GM10248 (cell line): ENCODE data around the gene SENP5.
"Not testable (repeated sequence)": the region's sequence is repeated elsewhere in the genome, so short reads cannot be mapped to it uniquely, and the experiment has no call there.

ENCODE experiments used
- CTCF ChIA-PET: fragments of 300-600 bp; sonication (Branson Sonifier 250); formaldehyde crosslinking; extraction: SDS; loops from one replicate; lab custom pipeline; 2021; ENCODE audit warnings: antibody characterized with exemption; lab: Yijun Ruan, JAX
- POLR2A ChIA-PET: fragments of 350-650 bp; sonication (Branson Sonifier 250); formaldehyde crosslinking; extraction: SDS; loops from one replicate; lab custom pipeline; 2020; ENCODE audit warnings: antibody characterized with exemption; lab: Yijun Ruan, JAX
- DNase-seq: peaks from one replicate; pipeline ENCODE4 v3.0.0; 2012; ENCODE audit errors: extremely low spot score
- CTCF ChIP-seq: IDR thresholded peaks from 2 replicates; pipeline ENCODE4 v1.5.1; 2012; ENCODE audit warnings: mild to moderate bottlenecking, low read depth; ENCODE audit errors: extremely low read depth, missing control alignments, control extremely low read depth

Gene SENP5

DNA sequence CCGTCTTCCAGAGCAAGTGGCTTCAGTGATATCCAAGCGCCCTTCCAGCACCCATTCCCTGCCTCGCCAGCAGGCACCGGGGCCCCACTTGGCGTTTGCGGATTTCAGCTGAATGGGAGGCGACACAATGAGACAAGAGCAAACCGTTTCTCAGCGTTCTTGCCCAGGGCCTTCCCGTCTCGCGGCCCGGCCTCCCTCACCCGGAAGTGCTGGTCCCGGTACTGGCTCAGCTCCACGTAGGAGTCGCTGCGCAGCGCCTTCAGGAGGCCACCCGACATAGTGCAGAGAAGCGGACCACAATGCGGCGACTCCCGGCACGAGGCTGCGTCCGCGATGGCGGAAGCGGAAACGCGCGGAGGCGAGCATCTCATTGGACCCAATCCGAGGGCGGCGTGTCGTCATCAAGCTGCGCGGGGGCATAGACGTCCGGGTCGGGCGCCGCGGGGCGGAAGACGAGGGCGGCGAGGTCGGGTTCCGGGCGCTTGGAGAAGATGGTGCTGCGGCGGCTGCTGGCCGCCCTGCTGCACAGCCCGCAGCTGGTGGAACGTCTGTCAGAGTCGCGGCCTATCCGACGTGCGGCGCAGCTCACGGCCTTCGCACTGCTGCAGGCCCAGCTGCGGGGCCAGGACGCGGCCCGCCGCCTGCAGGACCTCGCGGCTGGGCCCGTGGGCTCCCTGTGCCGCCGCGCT lies 74.7 kb downstream of the SENP5 start, which contains the start of gene NCBP2:
NCBP2 (minus strand) TSS at position 303 of the 689 bp plus-strand sequence; CDS start at position 278, 25 bp downstream.
- DNase-seq: peak; percentile 97
- ChIA-PET CTCF (interaction anchor here (1.0 to 2.9 kb wide), 18 partner anchors 10 to 414 kb away, joined by 3 to 16 read pairs (median 5); partner anchors contain the start of genes FBXO45, SENP5 and WDR53), POLR2A (interaction anchor here (0.5 to 1.7 kb wide), 4 partner anchors 9 to 202 kb away, joined by 3 to 8 read pairs (median 6); partner anchors contain the start of genes PAK2 and SENP5)
- TF ChIP-seq CTCF: peak; percentile 75

DNA sequence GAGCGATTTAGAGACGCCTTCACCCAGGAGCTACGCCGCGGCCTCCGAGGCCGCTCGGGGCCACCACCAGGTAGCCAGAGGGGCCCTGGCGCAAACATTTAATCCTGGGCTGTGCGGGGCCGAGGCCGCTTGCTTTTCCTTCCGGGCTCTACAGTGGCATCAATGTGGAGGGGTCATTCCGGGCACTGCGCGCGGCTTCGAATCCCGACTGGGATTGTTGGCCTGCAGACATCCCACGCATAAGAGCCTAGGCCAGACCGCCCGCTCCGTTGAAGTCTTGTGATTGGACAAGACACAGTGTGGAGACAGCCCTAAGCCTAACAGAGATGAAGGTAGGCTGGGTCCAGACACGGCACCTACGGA lies 75.2 kb downstream of the SENP5 start:
- ChIA-PET POLR2A (interaction anchor here (1.7 kb wide), 1 partner anchor 75 kb away, joined by 8 read pairs; the partner anchor contains the start of gene SENP5), CTCF (interaction anchor here (1.0 to 2.9 kb wide), 9 partner anchors 10 to 106 kb away, joined by 3 to 16 read pairs (median 6); no protein-coding TSS in a partner anchor)
- no peak for DNase-seq
- no peak for TF ChIP-seq CTCF

GRCh38 chr3:196944037-196944790 lies 76.5 kb downstream of the SENP5 start:
- CTCF ChIA-PET, DNase-seq: not testable (repeated sequence)
- POLR2A ChIA-PET: interaction anchor here (0.8 kb wide), 1 partner anchor 48 kb away, joined by 3 read pairs; no protein-coding TSS in a partner anchor

GRCh38 chr3:196947136-196947859 lies 79.6 kb downstream of the SENP5 start:
- ChIA-PET CTCF (no interaction called here), POLR2A (no interaction called here)
- TF ChIP-seq CTCF: no peak
- no peak for DNase-seq

DNA sequence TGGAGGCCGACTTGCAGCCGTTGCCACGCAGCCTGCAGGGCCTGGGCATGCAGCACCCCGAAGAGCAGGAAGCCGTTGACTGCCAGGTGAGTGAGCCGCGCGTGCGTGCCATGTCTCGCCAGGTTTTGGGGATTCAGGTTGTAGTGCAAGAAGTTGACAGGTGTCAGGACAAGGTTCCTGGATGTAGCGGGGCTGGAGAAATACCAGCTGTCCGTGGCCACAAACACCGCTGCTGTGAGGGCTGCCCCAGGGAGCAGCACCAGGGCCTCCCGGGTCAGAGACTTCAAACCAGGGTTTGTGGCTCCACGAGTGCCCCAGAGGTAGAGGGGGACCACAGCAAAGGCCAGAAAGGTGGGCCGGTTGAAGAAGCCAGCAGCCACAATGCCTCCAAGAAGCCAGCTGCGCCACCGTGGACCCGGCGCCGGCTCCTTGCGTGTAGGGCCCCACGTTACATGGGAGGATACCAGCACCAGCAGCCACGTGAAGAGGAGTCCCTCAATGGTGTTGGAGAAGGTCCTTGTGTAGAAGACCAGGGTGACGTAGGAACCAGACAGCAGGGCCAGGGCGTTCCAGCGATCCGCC lies 80.2 kb downstream of the SENP5 start:
- no peak for TF ChIP-seq CTCF
- POLR2A ChIA-PET: no interaction called here
- CTCF ChIA-PET: no interaction called here
- DNase-seq: no peak

DNA sequence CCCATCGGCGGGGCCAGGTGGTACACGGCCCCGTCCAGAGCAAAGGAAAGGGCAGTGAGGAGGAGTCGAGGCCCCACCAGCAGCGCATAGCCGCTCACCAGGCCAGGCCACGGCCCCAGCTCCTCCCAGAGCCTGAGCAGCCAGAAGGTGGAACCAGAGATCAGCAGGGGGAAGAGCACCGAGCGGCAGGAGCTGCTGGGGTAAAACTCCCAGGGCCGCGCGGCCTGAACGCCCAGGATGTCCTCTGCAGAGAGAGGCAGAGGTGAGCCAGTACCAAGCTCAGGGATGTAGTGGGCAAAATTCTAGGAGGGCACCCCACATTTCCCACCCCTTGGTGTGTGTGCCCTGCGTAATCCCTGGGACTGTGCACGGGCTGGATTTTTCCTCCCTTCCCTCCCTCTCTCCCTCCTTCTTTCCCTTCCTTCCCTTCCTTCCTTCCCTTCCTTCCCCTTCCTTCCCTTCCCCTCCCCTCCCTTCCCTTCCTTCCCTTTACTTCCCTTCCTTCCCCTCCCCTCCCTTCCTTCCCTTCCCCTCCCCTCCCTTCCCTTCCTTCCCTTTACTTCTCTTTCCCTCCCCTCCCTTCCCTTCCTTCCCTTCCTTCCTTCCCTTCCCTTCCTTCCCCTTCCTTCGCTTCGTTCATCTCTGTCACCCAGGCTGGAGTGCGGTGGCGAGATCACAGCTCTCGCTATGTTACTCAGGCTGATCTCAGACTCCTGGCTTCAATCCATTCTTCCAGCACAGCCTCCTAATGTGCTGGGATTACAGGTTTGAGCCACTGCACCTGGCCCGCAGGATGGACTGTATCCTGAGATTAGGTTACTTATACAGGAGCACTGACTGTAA lies 80.9 kb downstream of the SENP5 start:
- no peak for TF ChIP-seq CTCF
- ChIA-PET CTCF (interaction anchor here (1.4 to 2.4 kb wide), 2 partner anchors 11 to 111 kb away, joined by 4 to 6 read pairs; no protein-coding TSS in a partner anchor), POLR2A (no interaction called here)
- DNase-seq: no peak
